Measurements from ENCODE around the gene CBX4.

Gene CBX4

GRCh38 chr17:79811011-79811867 is 28.0 kb downstream of the CBX4 start:
- DNase-seq: peak; percentile 34

GRCh38 chr17:79810130-79811010 is 28.9 kb downstream of the CBX4 start:
- peak; percentile 52 for DNase-seq

- peak; percentile 33 for DNase-seq
Measured at GRCh38 chr17:79809530-79810129, 29.6 kb downstream of the CBX4 start.

GRCh38 chr17:79808763-79809529 is 30.3 kb downstream of the CBX4 start:
- peak; percentile 56 for DNase-seq

- no peak for DNase-seq
Measured at GRCh38 chr17:79806863-79807720, 32.1 kb downstream of the CBX4 start.

- no peak for DNase-seq
Measured at GRCh38 chr17:79806446-79806760, 32.8 kb downstream of the CBX4 start.

GRCh38 chr17:79804856-79805696 is 34.2 kb downstream of the CBX4 start:
- no peak for DNase-seq

- DNase-seq: no peak
Measured at GRCh38 chr17:79803997-79804855, 35.0 kb downstream of the CBX4 start.

GRCh38 chr17:79803421-79803996 is 35.7 kb downstream of the CBX4 start:
- DNase-seq: no peak

- DNase-seq: no peak
Measured at GRCh38 chr17:79802736-79803420, 36.4 kb downstream of the CBX4 start.

- DNase-seq: no peak
Measured at GRCh38 chr17:79802039-79802735, 37.1 kb downstream of the CBX4 start.

- no peak for DNase-seq
Measured at GRCh38 chr17:79801156-79802038, 37.8 kb downstream of the CBX4 start.

- DNase-seq: no peak
Measured at GRCh38 chr17:79800325-79801155, 38.7 kb downstream of the CBX4 start.

GRCh38 chr17:79799538-79800324 is 39.5 kb downstream of the CBX4 start:
- no peak for DNase-seq

- DNase-seq: no peak
Measured at GRCh38 chr17:79799174-79799537, 40.1 kb downstream of the CBX4 start.
